Loucy (cell line): ENCODE data around the gene ZNF587B.
"Not testable (repeated sequence)": the region's sequence is repeated elsewhere in the genome, so short reads cannot be mapped to it uniquely, and the experiment has no call there.

Experiments used
- H2AFZ ChIP-seq: fragments of 200-600 bp; sonication (generic); 2 replicates; pipeline ENCODE4 v1.6.0; 2016; ENCODE audit warnings: antibody characterized with exemption, mild to moderate bottlenecking, low read length, moderate library complexity
- H3F3A ChIP-seq: fragments of 200-600 bp; 2 replicates; pipeline ENCODE4 v1.6.0; 2016; ENCODE audit warnings: antibody characterized with exemption, low read depth, mild to moderate bottlenecking
- H3K27me3 ChIP-seq: fragments of 200-600 bp; sonication (generic); 2 replicates; pipeline ENCODE4 v1.6.1; 2014; ENCODE audit warnings: low read length, mild to moderate bottlenecking; ENCODE audit not compliant: insufficient read depth, poor library complexity, severe bottlenecking
- H3K36me3 ChIP-seq: fragments of 200-600 bp; sonication (generic); 2 replicates; pipeline ENCODE4 v1.6.1; 2016; ENCODE audit warnings: low read length; ENCODE audit not compliant: insufficient read depth
- H3K4me1 ChIP-seq: fragments of 200-600 bp; sonication (generic); 2 replicates; pipeline ENCODE4 v1.5.1; 2014; ENCODE audit warnings: low read length, mild to moderate bottlenecking; ENCODE audit not compliant: insufficient read depth, poor library complexity, severe bottlenecking
- H3K4me2 ChIP-seq: fragments of 200-600 bp; sonication (generic); 2 replicates; pipeline ENCODE4 v1.6.0; 2014; ENCODE audit warnings: antibody characterized with exemption, low read length, low read depth, mild to moderate bottlenecking; ENCODE audit not compliant: poor library complexity, severe bottlenecking
- H3K4me3 ChIP-seq: fragments of 200-600 bp; sonication (generic); 2 replicates; pipeline ENCODE4 v1.5.1; 2014; ENCODE audit warnings: low read length, mild to moderate bottlenecking, mixed read lengths; ENCODE audit not compliant: poor library complexity, severe bottlenecking
- H3K79me2 ChIP-seq: fragments of 200-600 bp; sonication (generic); 2 replicates; pipeline ENCODE4 v1.6.1; 2014; ENCODE audit warnings: low read length; ENCODE audit not compliant: insufficient read depth
- H3K9ac ChIP-seq: fragments of 200-600 bp; sonication (generic); 2 replicates; pipeline ENCODE4 v1.6.0; 2014; ENCODE audit warnings: mild to moderate bottlenecking, low read depth, low read length, moderate library complexity; ENCODE audit not compliant: poor library complexity, severe bottlenecking
- H3K9me2 ChIP-seq: fragments of 200-600 bp; sonication (generic); replicated peaks from 2 replicates; pipeline ENCODE4 v1.6.1; 2016; ENCODE audit warnings: low read depth, low read length, mixed read lengths
- H3K9me3 ChIP-seq: fragments of 200-600 bp; sonication (generic); 2 replicates; pipeline ENCODE4 v1.6.1; 2014; ENCODE audit warnings: mild to moderate bottlenecking, antibody characterized with exemption, low read length, low read depth; ENCODE audit not compliant: insufficient read depth
- H4K20me1 ChIP-seq: fragments of 200-600 bp; sonication (generic); 2 replicates; pipeline ENCODE4 v1.6.0; 2014; ENCODE audit warnings: antibody characterized with exemption, low read length, mild to moderate bottlenecking; ENCODE audit not compliant: insufficient read depth, poor library complexity, severe bottlenecking
- EZH2phosphoT487 ChIP-seq: fragments of 200-600 bp; IDR thresholded peaks from 2 replicates; pipeline ENCODE4 v1.6.1; 2018; ENCODE audit warnings: antibody characterized with exemption, mild to moderate bottlenecking, moderate library complexity, borderline replicate concordance
- TF ChIP-seq, protein P1 (sequence below): fragments of 200-600 bp; sonication (generic); conservative IDR thresholded peaks from 2 replicates; pipeline ENCODE4 v1.5.1; 2014; ENCODE audit warnings: mild to moderate bottlenecking, antibody characterized with exemption, low read length

ZNF587B gene

DNA sequence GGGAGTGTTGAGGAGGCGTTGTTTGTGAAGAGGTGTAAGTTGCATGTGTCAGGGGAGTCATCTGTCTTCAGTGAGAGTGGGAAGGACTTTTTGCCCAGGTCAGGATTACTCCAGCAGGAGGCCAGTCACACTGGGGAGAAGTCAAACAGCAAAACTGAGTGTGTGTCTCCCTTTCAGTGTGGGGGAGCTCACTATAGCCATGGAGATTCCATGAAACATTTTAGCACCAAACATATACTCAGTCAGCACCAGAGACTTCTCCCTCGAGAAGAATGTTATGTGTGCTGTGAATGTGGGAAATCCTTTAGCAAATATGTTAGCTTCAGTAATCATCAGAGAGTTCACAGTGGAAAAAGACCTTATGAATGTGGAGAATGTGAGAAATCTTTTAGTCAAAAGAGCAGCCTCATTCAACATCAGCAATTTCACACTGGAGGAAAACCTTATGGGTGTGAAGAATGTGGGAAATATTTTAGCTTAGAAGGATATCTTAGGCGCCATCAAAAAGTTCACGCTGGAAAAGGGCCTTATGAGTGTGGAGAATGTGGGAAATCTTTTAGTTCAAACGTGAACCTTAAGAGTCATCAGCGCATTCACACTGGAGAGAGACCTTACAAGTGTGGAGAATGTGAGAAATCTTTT lies 11.1 kb downstream of the ZNF587B start:
- TF ChIP-seq, protein P1, sequence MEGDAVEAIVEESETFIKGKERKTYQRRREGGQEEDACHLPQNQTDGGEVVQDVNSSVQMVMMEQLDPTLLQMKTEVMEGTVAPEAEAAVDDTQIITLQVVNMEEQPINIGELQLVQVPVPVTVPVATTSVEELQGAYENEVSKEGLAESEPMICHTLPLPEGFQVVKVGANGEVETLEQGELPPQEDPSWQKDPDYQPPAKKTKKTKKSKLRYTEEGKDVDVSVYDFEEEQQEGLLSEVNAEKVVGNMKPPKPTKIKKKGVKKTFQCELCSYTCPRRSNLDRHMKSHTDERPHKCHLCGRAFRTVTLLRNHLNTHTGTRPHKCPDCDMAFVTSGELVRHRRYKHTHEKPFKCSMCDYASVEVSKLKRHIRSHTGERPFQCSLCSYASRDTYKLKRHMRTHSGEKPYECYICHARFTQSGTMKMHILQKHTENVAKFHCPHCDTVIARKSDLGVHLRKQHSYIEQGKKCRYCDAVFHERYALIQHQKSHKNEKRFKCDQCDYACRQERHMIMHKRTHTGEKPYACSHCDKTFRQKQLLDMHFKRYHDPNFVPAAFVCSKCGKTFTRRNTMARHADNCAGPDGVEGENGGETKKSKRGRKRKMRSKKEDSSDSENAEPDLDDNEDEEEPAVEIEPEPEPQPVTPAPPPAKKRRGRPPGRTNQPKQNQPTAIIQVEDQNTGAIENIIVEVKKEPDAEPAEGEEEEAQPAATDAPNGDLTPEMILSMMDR: no peak
- no peak for TF ChIP-seq EZH2phosphoT487
- H3K79me2 ChIP-seq: peaks cover 4% of the 10 kb centered on the region; the same call in 1 of the 2 replicates
- no peaks in the 10 kb centered on the region for H3K4me1 ChIP-seq
- H3K36me3 ChIP-seq: peaks cover 29% of the 10 kb centered on the region; the same call in 1 of the 2 replicates
- H3K9me2 ChIP-seq: no peaks in the 10 kb centered on the region
- H4K20me1 ChIP-seq: peaks cover 6% of the 10 kb centered on the region
- no peaks in the 10 kb centered on the region for H3F3A ChIP-seq
- H2AFZ ChIP-seq: no peak overlapping the region
- H3K4me2 ChIP-seq: no peak overlapping the region
- H3K9me3 ChIP-seq: no peaks in the 10 kb centered on the region
- H3K27me3 ChIP-seq: no peaks in the 10 kb centered on the region
- H3K4me3 ChIP-seq: no peak overlapping the region
- no peak overlapping the region for H3K9ac ChIP-seq

DNA sequence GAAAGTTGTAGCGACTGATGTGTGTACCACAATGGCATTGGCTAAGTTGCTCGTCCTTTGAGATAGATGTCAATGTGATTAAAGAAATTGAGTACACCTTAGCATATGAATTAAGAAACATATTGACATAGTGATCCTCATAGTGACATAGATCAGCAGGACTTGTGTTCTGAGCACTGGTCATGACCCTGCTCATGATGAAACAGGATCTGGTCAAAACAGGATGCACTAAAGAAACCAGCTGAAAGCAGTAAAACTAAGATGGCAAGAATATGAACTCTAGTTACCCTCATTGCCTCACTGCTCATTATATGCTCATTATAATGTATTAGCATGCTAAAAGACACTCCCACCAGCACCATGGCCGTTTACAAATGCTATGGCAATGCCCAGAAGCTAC lies 17.1 kb downstream of the ZNF587B start:
- H3K27me3 ChIP-seq, H3K4me1 ChIP-seq, H3K4me3 ChIP-seq, H2AFZ ChIP-seq, H3K9me3 ChIP-seq, H3K9me2 ChIP-seq, H3K4me2 ChIP-seq, H3F3A ChIP-seq, H3K9ac ChIP-seq: not testable (repeated sequence)
- H4K20me1 ChIP-seq: peaks cover 14% of the 10 kb centered on the region
- peaks cover 14% of the 10 kb centered on the region; the same call in 1 of the 2 replicates for H3K36me3 ChIP-seq
- H3K79me2 ChIP-seq: peaks cover 23% of the 10 kb centered on the region

DNA sequence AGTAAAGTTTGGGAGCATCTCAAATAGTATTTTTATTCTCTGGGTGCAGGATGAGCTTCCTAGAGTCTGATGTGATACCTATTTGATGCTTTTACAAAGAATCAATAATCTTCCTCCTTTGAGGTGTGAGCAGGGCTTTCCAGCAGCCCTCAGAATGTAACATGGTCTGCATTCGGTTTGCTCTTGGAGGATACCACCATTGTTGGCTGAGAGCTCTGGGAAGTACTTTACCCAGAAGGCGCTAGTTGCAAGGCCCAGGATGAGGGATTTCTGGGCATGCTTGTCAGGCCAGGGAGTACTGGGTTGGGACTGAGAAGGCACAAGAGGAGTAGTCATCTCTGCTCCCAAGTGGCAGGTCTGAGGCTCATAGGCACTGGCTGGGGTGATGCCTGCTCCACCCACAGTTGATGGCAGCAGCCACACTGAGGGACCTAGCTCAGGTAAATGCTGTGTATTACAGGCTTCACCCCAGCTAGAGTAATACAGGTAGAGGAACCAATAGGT lies 19.1 kb downstream of the ZNF587B start:
- not testable (repeated sequence) for H3K27me3 ChIP-seq, H2AFZ ChIP-seq, H3K9me3 ChIP-seq, H3K9ac ChIP-seq, H3K9me2 ChIP-seq, H3F3A ChIP-seq, H3K4me1 ChIP-seq, H3K36me3 ChIP-seq
- H3K4me3 ChIP-seq: peak overlapping the region; percentile 97
- H3K79me2 ChIP-seq: peaks cover 32% of the 10 kb centered on the region
- H4K20me1 ChIP-seq: peaks cover 14% of the 10 kb centered on the region
- H3K4me2 ChIP-seq: peak overlapping the region; percentile 37

DNA sequence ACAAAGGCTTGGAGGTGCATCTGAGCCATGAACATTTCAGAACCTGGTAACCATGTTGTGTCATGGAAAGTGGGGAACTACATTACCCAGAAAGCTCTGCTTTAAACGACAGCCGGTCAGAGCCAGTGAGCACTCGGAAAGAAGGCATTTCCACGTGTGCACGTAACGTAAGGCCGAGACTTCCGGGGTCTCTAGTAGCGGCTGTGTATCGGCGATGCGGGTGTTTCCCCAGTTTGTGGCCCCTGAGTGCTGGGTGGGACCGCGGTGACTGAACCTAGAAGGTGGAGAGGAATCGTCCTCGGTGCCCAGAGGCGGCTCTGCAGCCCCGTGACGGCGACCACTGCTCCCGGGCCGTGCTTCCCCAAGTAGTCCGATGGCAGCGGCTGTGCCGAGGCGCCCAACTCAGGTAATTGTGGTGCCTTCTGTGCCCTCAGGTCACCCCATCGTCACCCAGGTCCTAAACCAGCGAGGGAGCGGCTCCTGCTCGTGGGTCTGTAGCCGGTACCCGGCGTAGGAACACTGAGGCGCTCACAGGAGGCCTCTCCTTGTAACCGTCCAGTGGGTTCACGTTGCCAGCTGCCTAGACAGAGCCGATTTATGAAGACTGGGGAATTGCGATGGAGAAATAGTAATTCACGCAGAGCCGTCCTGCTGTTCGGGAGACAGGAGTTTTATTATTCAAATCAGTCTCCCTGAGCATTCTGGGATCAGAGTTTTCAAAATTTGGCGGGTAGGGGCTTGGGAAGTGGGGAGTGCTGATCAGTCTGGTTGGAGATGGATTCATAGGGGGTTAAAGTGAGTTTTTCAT lies 19.8 kb downstream of the ZNF587B start, which contains the start of gene ZNF587:
Gene ZNF587, plus strand, starts transcription at position 194 of the 808 bp plus-strand sequence. Its CDS starts 180 bp downstream, at position 374.
- Histone ChIP-seq H3K9ac (peak within 1 kb of the TSS; percentile 83), H3K4me3 (peak within 1 kb of the TSS; percentile 97), H4K20me1 (peaks cover 14% of the 10 kb centered on the region), H3K79me2 (peaks cover 32% of the 10 kb centered on the region), H3K4me2 (peak within 1 kb of the TSS; percentile 87), H2AFZ (peak within 1 kb of the TSS; percentile 84)
- not testable (repeated sequence) for H3K4me1 ChIP-seq, H3K36me3 ChIP-seq, H3K9me2 ChIP-seq, H3K27me3 ChIP-seq, H3F3A ChIP-seq, H3K9me3 ChIP-seq
